K562 (cell line): ENCODE measurements around the gene HLA-E.

ENCODE experiments used
- BACH1 ChIP-seq: fragments of 200-800 bp; sonication (Bioruptor generic); IDR thresholded peaks from 2 replicates; pipeline ENCODE4 v1.6.1; 2016; ENCODE audit warnings: missing genetic modification characterization, missing compliant biosample characterization
- CHD2 ChIP-seq: IDR thresholded peaks from 2 replicates; pipeline ENCODE4 v1.6.1; 2011; ENCODE audit warnings: low read depth, low read length
- CTCF ChIP-seq, 3 experiments: IDR thresholded peaks in 2 of 3; conservative IDR thresholded peaks in 1 of 3; 2 replicates each; pipeline ENCODE4 v1.5.1; 2011 to 2012; ENCODE audit warnings: low read length in 3 of 3, mild to moderate bottlenecking in 3 of 3, control low read depth in 2 of 3, improper control_type of control experiment in 1 of 3, inconsistent platforms in 1 of 3, low read depth in 1 of 3, mixed read lengths in 1 of 3, moderate library complexity in 1 of 3; ENCODE audit not compliant: insufficient read depth in 2 of 3
- ETV6 ChIP-seq, 3 experiments: fragments of 150-350 bp in 1 of 3; sonication (generic) in 1 of 3; formaldehyde crosslinking in 1 of 3; IDR thresholded peaks; 2 replicates each; pipeline versions ENCODE4 v1.6.1 to v1.8.0; 2014 to 2022; ENCODE audit warnings: borderline replicate concordance in 2 of 3, low read depth in 2 of 3, antibody characterized with exemption in 1 of 3, low read length in 1 of 3, mild to moderate bottlenecking in 1 of 3, missing genetic modification reagents in 1 of 3
- MAFG ChIP-seq: fragments of 450-650 bp; conservative IDR thresholded peaks from 2 replicates; pipeline ENCODE4 v1.6.1; 2016; ENCODE audit warnings: missing genetic modification characterization, missing compliant biosample characterization
- NFE2 ChIP-seq: IDR thresholded peaks from 2 replicates; pipeline ENCODE4 v1.6.1; 2014; ENCODE audit warnings: antibody characterized with exemption, low read depth
- YY1 ChIP-seq, 3 experiments: IDR thresholded peaks; 2 replicates each; pipeline ENCODE4 v1.6.1; 2011; ENCODE audit warnings: low read length in 2 of 3, mild to moderate bottlenecking in 2 of 3, moderate library complexity in 2 of 3, borderline replicate concordance in 1 of 3, control low read depth in 1 of 3, low read depth in 1 of 3; ENCODE audit not compliant: insufficient read depth in 3 of 3, insufficient replicate concordance in 2 of 3, control insufficient read depth in 1 of 3, insufficient read length in 1 of 3; ENCODE audit errors: extremely low read depth in 1 of 3
- ZFP1 ChIP-seq: fragments of 450-650 bp; formaldehyde crosslinking; IDR thresholded peaks from 2 replicates; pipeline ENCODE4 v1.4.0; 2020; ENCODE audit warnings: mild to moderate bottlenecking, mixed read lengths
- ZNF318 ChIP-seq, 2 experiments: fragments of 450-650 bp; IDR thresholded peaks; 2 replicates each; pipeline ENCODE4 v1.6.1; 2016; ENCODE audit warnings: mild to moderate bottlenecking in 2 of 2, borderline replicate concordance in 1 of 2, low read depth in 1 of 2, moderate library complexity in 1 of 2
- ZNF354B ChIP-seq: fragments of 250-450 bp; sonication (Bioruptor Pico); IDR thresholded peaks from 2 replicates; pipeline ENCODE4 v1.4.0; 2020
- TF ChIP-seq, protein P1 (sequence below): sonication (generic); formaldehyde crosslinking; IDR thresholded peaks from 2 replicates; pipeline ENCODE4 v1.8.1; 2023; ENCODE audit warnings: mild to moderate bottlenecking, missing genetic modification reagents

GRCh38 chr6:30515944-30516753 lies 26.8 kb downstream of the HLA-E start:
- TF ChIP-seq NFE2: no peak
- TF ChIP-seq, protein P1, sequence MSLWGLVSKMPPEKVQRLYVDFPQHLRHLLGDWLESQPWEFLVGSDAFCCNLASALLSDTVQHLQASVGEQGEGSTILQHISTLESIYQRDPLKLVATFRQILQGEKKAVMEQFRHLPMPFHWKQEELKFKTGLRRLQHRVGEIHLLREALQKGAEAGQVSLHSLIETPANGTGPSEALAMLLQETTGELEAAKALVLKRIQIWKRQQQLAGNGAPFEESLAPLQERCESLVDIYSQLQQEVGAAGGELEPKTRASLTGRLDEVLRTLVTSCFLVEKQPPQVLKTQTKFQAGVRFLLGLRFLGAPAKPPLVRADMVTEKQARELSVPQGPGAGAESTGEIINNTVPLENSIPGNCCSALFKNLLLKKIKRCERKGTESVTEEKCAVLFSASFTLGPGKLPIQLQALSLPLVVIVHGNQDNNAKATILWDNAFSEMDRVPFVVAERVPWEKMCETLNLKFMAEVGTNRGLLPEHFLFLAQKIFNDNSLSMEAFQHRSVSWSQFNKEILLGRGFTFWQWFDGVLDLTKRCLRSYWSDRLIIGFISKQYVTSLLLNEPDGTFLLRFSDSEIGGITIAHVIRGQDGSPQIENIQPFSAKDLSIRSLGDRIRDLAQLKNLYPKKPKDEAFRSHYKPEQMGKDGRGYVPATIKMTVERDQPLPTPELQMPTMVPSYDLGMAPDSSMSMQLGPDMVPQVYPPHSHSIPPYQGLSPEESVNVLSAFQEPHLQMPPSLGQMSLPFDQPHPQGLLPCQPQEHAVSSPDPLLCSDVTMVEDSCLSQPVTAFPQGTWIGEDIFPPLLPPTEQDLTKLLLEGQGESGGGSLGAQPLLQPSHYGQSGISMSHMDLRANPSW (CRISPR knock-in tag): peak; percentile 50; the same call in 1 of the 2 replicates
- TF ChIP-seq ETV6 (IDR thresholded peaks at IDR 0.05; ENCODE audit: borderline replicate concordance in 1 of 2, low read depth in 2 of 2, low read length in 1 of 2): peak; percentile 96 to 99
- no peak for TF ChIP-seq ETV6 (CRISPR knock-in tag; IDR thresholded peaks at IDR 0.05; ENCODE audit: borderline replicate concordance)
- no peak for TF ChIP-seq ZFP1 (CRISPR knock-in tag)
- TF ChIP-seq MAFG (tag): no peak
- no peak for TF ChIP-seq ZNF354B (CRISPR knock-in tag)
- TF ChIP-seq BACH1 (tag): 0 out of 2 replicates have a peak, but pooled peaks have one; percentile 28
- TF ChIP-seq ZNF318 (IDR thresholded peaks at IDR 0.05; ENCODE audit: borderline replicate concordance in 1 of 2, low read depth in 1 of 2): no peak
- peak; percentile 9; the same call in 1 of the 2 replicates for TF ChIP-seq CHD2
- TF ChIP-seq CTCF (IDR thresholded peaks at IDR 0.05 in 2 of 3, conservative IDR thresholded peaks at IDR 0.05 in 1 of 3; ENCODE audit: insufficient read depth in 2 of 3, low read depth in 1 of 3, low read length in 3 of 3): no peak
- TF ChIP-seq YY1 (IDR thresholded peaks at IDR 0.05; ENCODE audit: borderline replicate concordance in 1 of 3, control insufficient read depth in 1 of 3, extremely low read depth in 1 of 3, insufficient read depth in 3 of 3, insufficient read length in 1 of 3, insufficient replicate concordance in 2 of 3, low read depth in 1 of 3, low read length in 2 of 3): peak in 2 of 3 experiments; percentile 44 to 82
